AG10803 (cell line): ENCODE results near the gene PRAC2.

ENCODE experiments used
- DNase-seq: peaks from one replicate; pipeline ENCODE4 v3.0.0; 2010; ENCODE audit warnings: low read depth
- H3K4me3 ChIP-seq: 2 replicates; pipeline ENCODE4 v1.5.1; 2011; ENCODE audit warnings: mild to moderate bottlenecking, low read length, control low read depth
- TF ChIP-seq, protein P1 (sequence below): conservative IDR thresholded peaks from 2 replicates; pipeline ENCODE4 v1.5.1; 2011; ENCODE audit warnings: mild to moderate bottlenecking, low read length, control low read depth, inconsistent platforms

The PRAC2 gene

DNA sequence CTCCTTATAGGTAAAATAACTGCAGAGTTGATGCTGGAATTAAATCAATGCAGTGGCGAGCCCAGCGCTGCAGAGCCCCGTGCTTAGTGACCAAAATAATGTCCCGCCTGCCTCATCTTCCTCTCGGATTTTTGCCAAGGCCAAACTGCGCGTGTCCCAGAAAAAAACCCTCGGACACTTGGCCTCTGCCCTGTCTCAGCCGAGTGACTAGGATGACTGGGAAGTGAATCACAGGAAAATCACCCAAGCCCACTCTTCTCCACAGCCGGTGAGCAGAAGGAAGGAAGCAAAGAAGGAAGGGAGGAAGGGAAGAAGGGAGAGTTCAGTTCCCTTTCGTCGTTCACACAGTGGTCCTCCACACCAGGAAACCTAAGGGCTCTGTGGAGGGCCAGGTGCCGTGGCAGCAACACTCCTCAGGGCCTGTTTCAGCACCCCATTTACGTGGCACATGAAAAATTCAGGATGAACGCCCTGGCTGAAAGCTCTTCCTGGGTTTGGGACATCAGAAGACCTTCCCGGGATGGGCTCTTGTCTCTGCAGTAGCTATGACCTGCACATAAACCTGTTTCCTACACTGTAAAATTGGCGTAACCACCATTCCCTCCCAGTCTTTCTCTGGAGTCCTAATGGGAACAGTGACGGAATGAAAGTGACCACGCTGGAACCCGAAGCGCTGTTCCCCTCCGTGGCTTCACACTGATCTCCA, 31.0 kb downstream of the PRAC2 start:
- H3K4me3 ChIP-seq = 0 out of 2 replicates have a peak overlapping the region, but pooled peaks have one; percentile 6
- peak; percentile 24 for DNase-seq
- TF ChIP-seq, protein P1, sequence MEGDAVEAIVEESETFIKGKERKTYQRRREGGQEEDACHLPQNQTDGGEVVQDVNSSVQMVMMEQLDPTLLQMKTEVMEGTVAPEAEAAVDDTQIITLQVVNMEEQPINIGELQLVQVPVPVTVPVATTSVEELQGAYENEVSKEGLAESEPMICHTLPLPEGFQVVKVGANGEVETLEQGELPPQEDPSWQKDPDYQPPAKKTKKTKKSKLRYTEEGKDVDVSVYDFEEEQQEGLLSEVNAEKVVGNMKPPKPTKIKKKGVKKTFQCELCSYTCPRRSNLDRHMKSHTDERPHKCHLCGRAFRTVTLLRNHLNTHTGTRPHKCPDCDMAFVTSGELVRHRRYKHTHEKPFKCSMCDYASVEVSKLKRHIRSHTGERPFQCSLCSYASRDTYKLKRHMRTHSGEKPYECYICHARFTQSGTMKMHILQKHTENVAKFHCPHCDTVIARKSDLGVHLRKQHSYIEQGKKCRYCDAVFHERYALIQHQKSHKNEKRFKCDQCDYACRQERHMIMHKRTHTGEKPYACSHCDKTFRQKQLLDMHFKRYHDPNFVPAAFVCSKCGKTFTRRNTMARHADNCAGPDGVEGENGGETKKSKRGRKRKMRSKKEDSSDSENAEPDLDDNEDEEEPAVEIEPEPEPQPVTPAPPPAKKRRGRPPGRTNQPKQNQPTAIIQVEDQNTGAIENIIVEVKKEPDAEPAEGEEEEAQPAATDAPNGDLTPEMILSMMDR = no peak

DNA sequence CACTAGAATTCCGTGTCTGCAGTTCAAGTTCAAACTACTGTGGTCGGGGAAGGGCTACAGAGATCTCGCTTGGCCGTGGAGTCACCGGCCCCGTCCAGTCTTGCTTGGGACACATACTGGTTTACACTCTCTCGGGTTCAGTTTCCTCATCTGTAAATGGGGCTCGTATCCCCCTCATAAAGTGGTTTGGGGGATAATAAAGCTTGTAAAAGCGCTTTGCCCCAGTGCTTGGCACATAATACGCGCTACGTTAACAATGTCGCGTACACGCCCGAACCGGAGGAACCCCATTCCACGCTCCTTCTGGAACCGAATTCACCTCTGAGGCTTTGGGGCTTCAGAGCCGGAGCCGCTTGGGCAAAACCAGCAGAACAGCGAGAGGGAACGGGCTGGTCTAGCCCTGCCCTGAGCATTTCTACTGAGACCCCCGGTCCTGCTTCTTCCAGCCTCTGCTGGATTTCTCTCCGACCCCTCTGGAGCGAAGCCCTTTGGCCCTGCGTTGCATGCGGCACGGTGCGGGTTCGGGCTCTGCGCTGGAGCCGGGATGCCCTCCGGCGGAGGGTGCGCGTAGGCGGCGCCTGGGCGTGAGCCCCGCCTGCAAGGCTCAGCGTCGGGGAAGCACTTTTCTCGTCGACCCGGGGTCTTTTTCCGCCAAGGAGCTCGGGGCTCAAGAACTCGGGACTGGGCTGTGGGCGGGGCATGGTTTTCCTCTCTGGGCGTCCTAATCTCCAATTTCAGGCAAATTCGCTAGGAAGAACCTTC, 31.7 kb downstream of the PRAC2 start:
- no peak for DNase-seq
- TF ChIP-seq, protein P1 = no peak
- H3K4me3 ChIP-seq = peak overlapping the region; percentile 38

DNA sequence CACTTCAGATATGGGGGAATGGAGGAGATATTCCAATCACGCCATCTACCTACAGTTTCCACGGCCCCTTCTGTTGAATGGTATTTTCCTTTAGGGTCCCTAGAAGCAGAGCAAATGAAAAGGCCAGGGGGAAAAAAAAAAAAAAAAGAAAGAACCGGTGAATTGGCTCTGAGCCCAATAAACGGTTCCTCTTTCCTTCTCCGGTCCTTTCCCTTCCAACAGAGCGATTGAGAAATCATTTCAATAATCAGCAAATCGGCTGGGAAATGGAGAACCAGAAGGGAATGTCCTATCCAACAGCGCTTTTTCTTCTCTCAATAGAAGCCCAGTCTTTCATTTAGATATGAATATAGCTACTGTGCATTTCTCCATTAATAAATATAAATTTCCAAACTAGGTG, 32.4 kb downstream of the PRAC2 start:
- TF ChIP-seq, protein P1 = no peak
- no peak overlapping the region; the same call in 1 of the 2 replicates for H3K4me3 ChIP-seq
- DNase-seq = no peak

DNA sequence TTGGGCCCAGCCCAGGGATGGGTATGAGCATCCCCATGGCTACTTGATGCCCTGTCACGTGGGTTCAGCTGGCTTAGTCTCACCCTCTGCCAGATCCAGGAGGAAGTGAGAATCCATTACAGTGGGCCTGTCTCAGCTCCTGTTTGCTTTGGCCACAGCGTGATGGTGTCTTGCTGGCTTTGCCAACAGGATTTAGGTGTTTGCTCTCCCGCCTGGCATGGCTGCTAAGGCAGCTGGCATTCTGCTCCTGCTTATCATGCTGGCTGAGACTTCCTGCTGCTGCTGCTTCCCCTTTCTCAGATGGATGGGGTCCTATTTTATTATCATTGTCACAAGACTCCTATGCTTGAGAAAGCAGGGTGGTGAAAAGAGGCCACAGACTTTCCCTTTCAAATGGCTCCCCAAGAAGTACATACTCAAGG, 33.9 kb downstream of the PRAC2 start:
- no peak overlapping the region for H3K4me3 ChIP-seq
- TF ChIP-seq, protein P1 = no peak
- DNase-seq = no peak

DNA sequence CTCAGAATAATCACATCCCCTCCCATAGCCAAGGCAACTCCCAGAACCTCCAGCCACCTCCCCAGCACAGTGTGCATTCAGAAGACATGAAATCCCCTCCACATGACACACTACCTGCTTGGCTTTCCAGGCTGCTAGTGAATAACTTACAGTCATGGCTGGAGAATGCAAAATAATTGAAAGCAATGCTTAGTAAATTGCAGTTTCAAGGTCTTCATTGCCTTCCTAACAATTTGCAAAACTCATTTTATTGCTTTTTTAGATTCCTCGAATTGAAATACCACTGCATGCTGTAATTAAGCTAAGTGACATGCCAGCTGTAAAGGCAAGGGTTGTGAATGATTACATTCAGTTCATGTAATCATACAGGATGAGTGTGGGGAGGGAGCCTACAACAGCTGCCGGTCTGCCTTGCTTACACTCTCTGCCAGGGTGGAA, 34.6 kb downstream of the PRAC2 start:
- TF ChIP-seq, protein P1 = no peak
- DNase-seq = peak; percentile 70
- H3K4me3 ChIP-seq = no peak overlapping the region

DNA sequence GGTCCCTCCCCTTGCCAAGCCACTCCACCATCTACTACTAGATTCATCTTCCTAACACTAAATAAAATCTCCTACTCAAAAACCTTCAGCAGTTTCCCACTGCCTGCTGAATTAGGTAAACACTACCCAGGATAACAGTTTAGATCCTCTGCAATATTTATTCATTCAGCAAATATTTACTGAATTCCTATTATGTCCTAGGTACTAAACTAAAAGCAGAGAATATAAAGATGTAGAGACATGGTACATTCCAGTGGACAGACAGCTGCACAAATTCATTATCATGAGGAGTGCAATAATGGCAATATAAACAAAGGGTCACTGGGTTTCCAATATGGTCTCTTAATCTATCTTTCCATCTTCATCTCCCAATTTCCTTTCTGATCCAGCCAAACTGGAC, 36.3 kb downstream of the PRAC2 start:
- H3K4me3 ChIP-seq = no peak overlapping the region
- DNase-seq = no peak
- TF ChIP-seq, protein P1 = no peak

DNA sequence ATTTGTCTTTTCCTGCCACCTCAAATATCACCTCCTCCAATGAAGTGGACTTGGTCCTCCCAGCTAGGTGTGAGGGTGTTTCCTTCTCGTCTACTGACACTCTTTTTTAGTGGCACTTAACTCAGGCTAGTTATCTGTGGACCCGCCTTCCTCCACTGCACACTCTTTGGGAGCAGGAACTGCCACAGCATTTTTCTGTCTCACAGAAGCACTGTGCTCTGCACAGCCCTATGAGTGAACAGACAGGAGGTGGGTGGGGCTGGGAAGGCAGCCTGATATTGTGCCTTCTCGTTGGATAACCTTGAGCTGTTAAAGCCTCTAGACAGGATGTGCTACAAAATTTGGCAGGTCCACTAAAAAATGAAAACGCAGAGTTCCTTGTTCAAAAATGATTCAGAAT, 37.4 kb downstream of the PRAC2 start:
- no peak for DNase-seq
- no peak overlapping the region for H3K4me3 ChIP-seq
- TF ChIP-seq, protein P1 = no peak
